ENCODE results near the gene C2orf15. TPM values are rescaled to one million over a fixed set of nuclear protein-coding genes. Genes with fewer than 3 reads are reported as not detected.

C2orf15 gene
- total RNA-seq, 4 donors from 2014 or later: 1.2 to 4.2 (median 2.7) TPM

GRCh38 chr2:99140056-99140859 is 1.2 kb upstream of the C2orf15 start:
- peak overlapping the region; percentile 75 for H3K4me3 ChIP-seq (ENCODE audit: low read depth, poor library complexity, severe bottlenecking)
- no peak for DNase-seq (ENCODE audit: low spot score in 2 of 2)
- intact Hi-C loops (cut with DNase I; ENCODE audit: low total_unique reads): no loop called here
- TF ChIP-seq, protein P1, sequence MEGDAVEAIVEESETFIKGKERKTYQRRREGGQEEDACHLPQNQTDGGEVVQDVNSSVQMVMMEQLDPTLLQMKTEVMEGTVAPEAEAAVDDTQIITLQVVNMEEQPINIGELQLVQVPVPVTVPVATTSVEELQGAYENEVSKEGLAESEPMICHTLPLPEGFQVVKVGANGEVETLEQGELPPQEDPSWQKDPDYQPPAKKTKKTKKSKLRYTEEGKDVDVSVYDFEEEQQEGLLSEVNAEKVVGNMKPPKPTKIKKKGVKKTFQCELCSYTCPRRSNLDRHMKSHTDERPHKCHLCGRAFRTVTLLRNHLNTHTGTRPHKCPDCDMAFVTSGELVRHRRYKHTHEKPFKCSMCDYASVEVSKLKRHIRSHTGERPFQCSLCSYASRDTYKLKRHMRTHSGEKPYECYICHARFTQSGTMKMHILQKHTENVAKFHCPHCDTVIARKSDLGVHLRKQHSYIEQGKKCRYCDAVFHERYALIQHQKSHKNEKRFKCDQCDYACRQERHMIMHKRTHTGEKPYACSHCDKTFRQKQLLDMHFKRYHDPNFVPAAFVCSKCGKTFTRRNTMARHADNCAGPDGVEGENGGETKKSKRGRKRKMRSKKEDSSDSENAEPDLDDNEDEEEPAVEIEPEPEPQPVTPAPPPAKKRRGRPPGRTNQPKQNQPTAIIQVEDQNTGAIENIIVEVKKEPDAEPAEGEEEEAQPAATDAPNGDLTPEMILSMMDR (IDR thresholded peaks at IDR 0.05): no peak
- no peak for TF ChIP-seq POLR2A (IDR thresholded peaks at IDR 0.05)
- WGBS, 2 donors: 18 to 26% methylated on average over 14 to 17 of the region's 17 CpGs

- WGBS, 2 donors: 2% methylated on average over 21 of the region's 21 CpGs; no CpG with 5 or more reads in 1 of the 2 donors
- TF ChIP-seq, protein P1 (IDR thresholded peaks at IDR 0.05): no peak
- no peak for DNase-seq (ENCODE audit: low spot score in 2 of 2)
- peak overlapping the region; percentile 75 for H3K4me3 ChIP-seq (ENCODE audit: low read depth, poor library complexity, severe bottlenecking)
- intact Hi-C loops (cut with DNase I; ENCODE audit: low total_unique reads): no loop called here
These were observed 722 bp upstream of the C2orf15 start for GRCh38 chr2:99140860-99141109.

GRCh38 chr2:99150706-99151105 is 9.2 kb downstream of the C2orf15 start:
- H3K4me3 ChIP-seq (ENCODE audit: low read depth, poor library complexity, severe bottlenecking): no peak overlapping the region
- TF ChIP-seq, protein P1 (IDR thresholded peaks at IDR 0.05): no peak
- TF ChIP-seq POLR2A (IDR thresholded peaks at IDR 0.05): no peak
- no peak for DNase-seq (ENCODE audit: low spot score in 2 of 2)
- intact Hi-C loops (cut with DNase I; ENCODE audit: low total_unique reads): no loop called here
- WGBS, 2 donors: 87 to 93% methylated on average over 1 of the region's 1 CpG

GRCh38 chr2:99152199-99152895 is 10.8 kb downstream of the C2orf15 start:
- DNase-seq (ENCODE audit: low spot score in 2 of 2): no peak
- WGBS, 2 donors: 83 to 84% methylated on average over 7 of the region's 7 CpGs
- H3K4me3 ChIP-seq (ENCODE audit: low read depth, poor library complexity, severe bottlenecking): no peak overlapping the region
- intact Hi-C loops (cut with DNase I; ENCODE audit: low total_unique reads): no loop called here
- TF ChIP-seq, protein P1 (IDR thresholded peaks at IDR 0.05): no peak
- TF ChIP-seq POLR2A (IDR thresholded peaks at IDR 0.05): no peak

GRCh38 chr2:99153921-99154604 is 12.6 kb downstream of the C2orf15 start:
- no peak for TF ChIP-seq POLR2A (IDR thresholded peaks at IDR 0.05)
- TF ChIP-seq, protein P1 (IDR thresholded peaks at IDR 0.05): no peak
- intact Hi-C loops (cut with DNase I; ENCODE audit: low total_unique reads): no loop called here
- peak overlapping the region; percentile 55 for H3K4me3 ChIP-seq (ENCODE audit: low read depth, poor library complexity, severe bottlenecking)
- 38 to 39% methylated on average over 12 of the region's 12 CpGs for WGBS, 2 donors
- DNase-seq (ENCODE audit: low spot score in 2 of 2): no peak

Measured in lower leg skin (tissue), 4 donors.